GM18858 (cell line): ENCODE measurements around the gene TVP23A.
"Not testable (repeated sequence)": the region's sequence is repeated elsewhere in the genome, so short reads cannot be mapped to it uniquely, and the experiment has no call there.

Experiments
- ATAC-seq: cut with Tn5 transposase; IDR thresholded peaks from one replicate; pipeline ENCODE4 v1.9.1; 2021; ENCODE audit not compliant: unreplicated experiment

The TVP23A gene

DNA sequence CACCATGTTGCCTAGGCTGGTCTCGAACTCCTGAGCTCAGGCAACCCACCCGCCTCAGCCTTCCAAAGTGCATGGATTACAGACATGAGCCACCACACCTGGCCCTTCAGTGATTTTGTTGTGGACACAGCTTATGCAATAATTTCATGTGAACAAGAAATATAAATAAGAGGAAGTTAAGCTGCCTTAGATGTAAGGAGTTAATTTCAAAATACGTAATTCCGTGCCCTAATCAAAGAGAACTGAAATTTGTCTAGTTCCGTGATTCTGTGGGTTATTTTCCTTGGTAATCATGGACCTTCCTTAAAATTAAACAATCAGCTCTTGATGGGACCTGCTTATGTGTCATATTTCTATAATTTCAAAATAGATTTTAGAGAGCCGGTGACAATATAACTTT lies 11.9 kb downstream of the TVP23A start:
- no peak for ATAC-seq

GRCh38 chr16:10805334-10805733 lies 13.3 kb downstream of the TVP23A start:
- ATAC-seq, result no peak

DNA sequence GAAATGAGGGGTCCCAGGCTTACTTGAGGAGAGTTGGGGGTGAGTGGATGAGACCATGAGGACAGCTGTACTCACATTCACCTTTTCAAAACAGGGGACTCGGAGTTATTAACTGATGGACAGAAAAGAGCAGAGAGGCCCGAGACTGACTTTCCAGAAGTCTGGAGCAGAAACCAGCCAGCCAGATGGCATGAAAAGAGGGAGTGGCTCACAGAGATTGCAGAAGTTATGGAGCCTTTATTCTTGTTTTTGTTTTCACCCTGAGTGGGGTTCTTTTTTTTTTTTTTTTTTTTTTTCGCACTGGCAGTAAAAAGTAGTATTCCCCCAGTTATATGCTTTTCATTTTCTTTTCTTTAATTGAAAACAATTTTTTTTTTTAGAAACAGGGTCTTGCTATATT lies 18.9 kb downstream of the TVP23A start:
- no peak for ATAC-seq

DNA sequence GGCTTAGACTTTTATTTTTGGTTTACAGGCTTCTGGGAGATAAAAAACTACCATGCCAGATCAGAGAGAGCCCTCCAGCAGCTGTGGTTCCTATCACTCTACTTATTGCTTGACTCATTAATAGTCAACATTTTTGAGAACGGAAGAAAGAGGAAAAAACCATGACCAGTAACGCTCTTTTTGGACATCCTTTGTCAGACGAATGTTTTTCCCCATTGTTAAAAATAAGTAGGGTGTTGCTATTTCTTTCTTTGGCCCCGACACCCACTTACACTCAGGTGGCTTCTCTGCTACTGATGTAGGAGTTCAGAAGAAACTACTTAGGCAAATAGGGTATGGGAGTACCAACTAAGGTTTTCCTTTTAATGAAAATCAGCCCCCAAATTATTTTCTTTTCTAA lies 27.5 kb downstream of the TVP23A start:
- no peak for ATAC-seq

DNA sequence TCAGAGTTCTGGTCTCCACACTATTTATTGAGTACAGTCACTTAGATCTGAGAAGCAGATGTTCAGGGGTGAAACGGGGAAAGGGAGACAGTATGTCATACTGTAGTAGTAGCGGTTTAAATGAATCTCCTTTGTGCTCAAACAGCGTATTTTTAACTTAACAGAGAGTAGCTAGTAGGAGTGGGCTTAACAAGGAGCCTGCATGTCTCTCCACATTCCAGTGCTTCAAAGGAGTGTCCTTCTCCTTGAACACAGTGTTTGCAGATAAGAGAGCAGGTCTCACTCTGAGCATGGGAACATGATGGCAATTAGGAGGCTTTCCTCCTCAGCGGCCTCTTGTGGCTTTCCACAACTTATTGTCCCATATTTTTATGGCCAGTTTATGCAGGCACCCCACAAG lies 30.0 kb downstream of the TVP23A start:
- not testable (repeated sequence) for ATAC-seq

- no peak for ATAC-seq
These were observed 31.3 kb downstream of the TVP23A start for GRCh38 chr16:10787304-10787703.

DNA sequence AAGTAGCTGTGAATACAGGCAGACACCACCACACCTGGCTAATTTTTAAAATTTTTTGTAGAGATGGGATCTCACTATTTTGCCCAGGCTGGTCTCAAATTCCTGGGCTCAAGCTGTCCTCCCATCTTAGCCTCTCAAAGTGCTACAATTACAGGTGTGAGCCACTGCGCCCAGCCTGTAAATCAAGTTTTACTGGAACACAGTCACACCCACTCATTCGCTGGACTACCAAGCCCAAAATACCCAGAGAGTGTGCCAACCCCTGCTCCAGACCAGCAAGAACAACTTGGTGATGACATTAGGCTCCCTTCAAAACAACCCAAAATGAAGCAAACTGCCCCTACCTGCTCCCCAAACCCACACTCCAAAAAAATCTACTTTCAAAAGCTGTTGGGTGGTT lies 36.0 kb downstream of the TVP23A start:
- ATAC-seq, result no peak

DNA sequence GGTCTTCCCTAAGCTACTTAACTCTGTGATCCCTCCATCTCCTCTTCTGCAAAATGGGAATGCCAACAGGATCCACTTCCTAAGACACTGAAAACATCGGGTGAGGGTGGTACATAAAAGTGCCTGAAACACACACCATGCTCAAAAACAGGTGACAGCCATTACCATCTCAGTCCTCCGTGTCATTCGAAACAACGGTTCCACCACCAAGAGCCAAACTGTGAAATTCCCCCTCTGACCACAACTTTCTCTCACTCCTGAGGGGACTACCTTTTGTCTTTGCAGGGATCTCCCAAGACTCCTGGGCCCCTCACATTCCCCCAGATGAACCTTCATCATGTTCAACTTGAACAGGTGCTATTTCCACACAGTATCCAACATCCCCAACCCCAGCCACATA lies 38.0 kb downstream of the TVP23A start:
- no peak for ATAC-seq

DNA sequence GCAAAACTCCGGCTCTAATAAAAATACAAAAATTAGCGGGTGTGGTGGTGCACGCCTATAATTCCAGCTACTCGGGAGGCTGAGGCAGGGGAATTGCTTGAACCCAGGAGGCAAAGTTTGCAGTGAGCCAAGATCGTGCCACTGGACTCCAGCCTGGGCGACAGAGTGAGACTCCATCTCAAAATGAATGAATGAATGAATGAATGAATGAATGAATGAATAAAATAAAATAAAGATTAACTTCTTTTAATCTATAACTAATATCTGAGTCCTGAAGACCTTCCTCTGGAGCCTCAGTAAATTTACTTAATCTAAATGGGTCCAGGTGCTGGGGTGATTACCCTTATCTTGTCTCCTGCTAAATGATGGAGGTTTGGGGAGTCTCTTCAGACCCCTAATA lies 38.7 kb downstream of the TVP23A start:
- ATAC-seq, result not testable (repeated sequence)

DNA sequence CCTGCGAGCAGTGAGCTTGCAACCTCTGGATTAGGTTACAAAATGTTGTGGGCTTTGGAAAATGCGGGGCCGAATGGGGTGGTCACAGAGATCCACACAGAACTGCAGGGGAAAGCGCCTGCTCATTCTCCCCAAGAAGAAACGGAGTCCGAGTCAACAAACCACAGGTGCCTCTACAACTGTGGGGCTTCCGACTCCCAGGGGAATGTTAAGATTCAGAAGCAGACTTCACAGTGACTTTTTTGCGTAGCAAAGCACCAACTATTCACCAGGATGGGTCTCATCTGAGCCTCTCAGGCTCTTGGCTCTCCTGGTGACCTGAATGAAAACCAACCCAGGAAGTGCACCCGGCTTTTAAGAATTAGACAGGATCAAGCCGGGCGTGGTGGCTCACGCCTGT lies 41.2 kb downstream of the TVP23A start:
- ATAC-seq, result no peak

GRCh38 chr16:10776923-10777322 lies 41.7 kb downstream of the TVP23A start:
- ATAC-seq, result not testable (repeated sequence)

- ATAC-seq, result peak; percentile 77
These were observed 42.3 kb downstream of the TVP23A start for GRCh38 chr16:10776280-10776679.

DNA sequence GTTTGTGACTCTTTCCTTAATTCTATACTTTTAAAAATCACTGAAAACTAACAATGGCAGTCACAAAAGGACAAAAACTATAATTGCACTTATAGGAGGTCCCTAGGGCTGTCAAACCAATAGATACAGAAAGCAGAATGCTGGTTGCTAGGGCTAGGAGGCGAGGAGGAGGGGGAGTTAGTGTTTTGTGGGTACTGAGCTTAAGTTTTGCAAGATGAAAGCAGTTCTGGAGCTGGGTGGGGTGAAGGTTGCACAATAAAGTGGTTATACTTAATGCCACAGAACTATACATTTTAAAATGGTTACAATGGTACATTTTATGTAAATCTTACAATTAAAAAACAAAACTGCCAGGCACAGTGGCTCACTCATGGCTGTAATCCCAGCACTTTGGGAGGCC lies 47.7 kb downstream of the TVP23A start:
- ATAC-seq, result no peak

- no peak for ATAC-seq
These were observed 49.2 kb downstream of the TVP23A start for GRCh38 chr16:10769381-10769780.

DNA sequence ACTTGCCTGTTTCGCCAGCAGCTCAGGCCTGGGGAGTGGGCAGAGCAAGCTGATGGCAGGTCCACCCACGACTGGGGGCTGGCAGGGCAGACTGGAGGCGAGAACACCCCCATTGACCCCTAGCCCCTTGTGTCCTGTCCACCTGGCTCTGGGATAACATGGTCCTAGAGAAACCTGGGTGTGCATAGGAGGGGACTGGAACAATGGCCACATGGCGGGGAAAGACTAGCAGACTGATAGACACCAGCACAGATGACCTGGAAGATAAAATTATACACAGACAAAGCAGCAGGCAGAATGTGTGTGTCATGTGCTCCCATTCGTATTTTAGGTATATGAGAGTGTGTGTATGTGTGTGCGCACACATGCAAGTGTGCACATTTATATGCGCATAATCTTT lies 51.5 kb downstream of the TVP23A start:
- no peak for ATAC-seq

GRCh38 chr16:10765772-10766171 lies 52.8 kb downstream of the TVP23A start:
- ATAC-seq, result peak; percentile 60

DNA sequence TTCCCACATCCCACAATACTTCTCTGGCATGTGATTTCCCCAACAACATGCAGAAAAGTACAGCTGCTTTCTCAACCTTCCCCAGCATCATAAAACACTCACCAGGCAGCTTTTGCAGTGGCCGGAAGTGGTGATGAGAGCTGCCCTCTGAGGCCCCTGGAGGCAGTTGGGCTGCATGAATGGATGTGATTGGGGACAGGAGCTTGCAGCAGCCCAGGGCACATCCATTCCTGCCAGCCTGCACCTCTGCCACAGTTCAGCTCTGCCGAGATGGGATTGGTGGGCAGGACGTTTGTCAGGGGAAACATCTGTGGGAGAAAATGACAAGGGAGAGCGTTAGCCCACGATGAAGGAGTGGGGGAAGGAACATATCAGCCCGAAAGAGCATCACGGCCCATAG lies 55.1 kb downstream of the TVP23A start:
- no peak for ATAC-seq

DNA sequence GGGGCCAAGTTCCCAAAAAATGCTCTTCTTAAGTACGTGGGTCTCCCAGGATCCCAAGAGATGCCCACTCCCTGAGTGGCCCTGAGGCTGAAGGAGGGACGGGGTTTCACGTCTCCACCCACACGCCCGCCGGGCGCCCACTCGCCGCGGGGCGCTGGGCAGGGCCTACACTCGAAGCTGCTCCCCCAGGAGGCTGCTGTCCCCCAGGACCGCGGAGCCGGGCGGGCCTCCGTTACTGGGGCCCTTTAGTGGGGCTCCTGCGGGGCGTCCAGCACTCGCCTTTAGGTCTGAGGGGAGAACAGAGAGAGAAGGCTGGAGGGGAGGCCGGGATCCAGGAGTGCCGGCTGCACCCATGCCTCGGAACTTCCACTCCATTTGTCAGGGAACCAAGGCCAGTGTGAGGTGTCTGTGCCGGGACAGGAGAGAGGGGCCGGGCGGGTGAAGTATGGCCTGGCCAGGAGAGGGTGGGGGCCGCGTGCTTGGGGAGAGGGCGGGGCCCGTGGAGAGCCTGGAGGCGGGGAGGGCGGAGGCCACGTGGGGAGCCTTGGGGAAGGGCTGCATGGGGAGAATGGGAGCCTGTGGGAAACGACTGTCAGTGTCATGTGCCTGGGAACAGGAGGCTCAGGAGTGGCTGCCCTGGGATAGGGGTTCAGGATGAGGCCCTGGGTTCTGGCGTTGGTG lies 56.1 kb downstream of the TVP23A start:
- ATAC-seq, result no peak

GRCh38 chr16:10761373-10761772 lies 57.2 kb downstream of the TVP23A start:
- ATAC-seq, result no peak

GRCh38 chr16:10760858-10761257 lies 57.7 kb downstream of the TVP23A start:
- no peak for ATAC-seq

GRCh38 chr16:10756574-10756973 lies 62.0 kb downstream of the TVP23A start:
- ATAC-seq, result no peak

DNA sequence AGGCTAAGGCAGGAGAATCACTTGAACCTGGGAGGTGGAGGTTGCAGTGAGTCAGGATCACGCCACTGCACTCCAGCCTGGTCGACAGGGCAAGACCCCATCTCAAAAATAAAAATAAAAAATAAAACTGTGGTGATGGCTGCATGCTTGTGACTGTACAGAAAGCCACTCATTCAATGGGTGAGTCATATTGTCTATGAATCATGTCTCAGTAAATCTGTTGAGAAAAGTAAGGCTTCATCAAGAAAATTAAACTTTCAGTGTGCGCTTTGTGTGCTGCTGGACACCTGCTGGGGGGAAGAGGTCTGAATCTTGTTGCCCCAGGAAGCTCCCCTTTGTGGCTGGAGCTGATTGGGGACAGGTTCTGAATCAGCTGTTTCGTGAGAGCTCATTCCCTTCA lies 63.7 kb downstream of the TVP23A start:
- ATAC-seq, result no peak

- ATAC-seq, result no peak
These were observed 64.9 kb downstream of the TVP23A start for GRCh38 chr16:10753670-10754069.
